HG02678 (cell line): Measurements from ENCODE around the gene IQCE.
A peak's percentile ranks its signal among the peaks of the same experiment; 100 is the strongest.
"Not testable (repeated sequence)": the region's sequence is repeated elsewhere in the genome, so short reads cannot be mapped to it uniquely, and the experiment has no call there.

Experiments used
- ATAC-seq: cut with Tn5 transposase; IDR thresholded peaks from one replicate; pipeline ENCODE4 v1.9.1; 2021; ENCODE audit warnings: mild to moderate bottlenecking, moderate library complexity; ENCODE audit not compliant: unreplicated experiment

Gene IQCE

GRCh38 chr7:2521341-2521745 is 37.4 kb upstream of the IQCE start:
- ATAC-seq = no peak

GRCh38 chr7:2521952-2522591 is 36.7 kb upstream of the IQCE start:
- no peak for ATAC-seq

GRCh38 chr7:2522780-2523433 is 35.9 kb upstream of the IQCE start:
- no peak for ATAC-seq

- ATAC-seq = no peak
Measured at GRCh38 chr7:2523461-2523936, 35.3 kb upstream of the IQCE start.

- no peak for ATAC-seq
Measured at GRCh38 chr7:2523941-2524807, 34.6 kb upstream of the IQCE start.

- ATAC-seq = no peak
Measured at GRCh38 chr7:2524808-2525657, 33.7 kb upstream of the IQCE start.

- ATAC-seq = no peak
Measured at GRCh38 chr7:2525658-2526630, 32.8 kb upstream of the IQCE start.

- no peak for ATAC-seq
Measured at GRCh38 chr7:2526659-2527504, 31.9 kb upstream of the IQCE start.

- no peak for ATAC-seq
Measured at GRCh38 chr7:2527505-2528467, 31.0 kb upstream of the IQCE start.

GRCh38 chr7:2528481-2529095 is 30.2 kb upstream of the IQCE start:
- ATAC-seq = peak; percentile 1

- ATAC-seq = peak; percentile 49
Measured at GRCh38 chr7:2529161-2530070, 29.4 kb upstream of the IQCE start.

- ATAC-seq = peak; percentile 41
Measured at GRCh38 chr7:2530071-2530987, 28.4 kb upstream of the IQCE start.

GRCh38 chr7:2530994-2531795 is 27.6 kb upstream of the IQCE start:
- ATAC-seq = not testable (repeated sequence)

- ATAC-seq = not testable (repeated sequence)
Measured at GRCh38 chr7:2531796-2532110, 27.0 kb upstream of the IQCE start.
